ENCODE results near the gene ATP2A3.

DNA sequence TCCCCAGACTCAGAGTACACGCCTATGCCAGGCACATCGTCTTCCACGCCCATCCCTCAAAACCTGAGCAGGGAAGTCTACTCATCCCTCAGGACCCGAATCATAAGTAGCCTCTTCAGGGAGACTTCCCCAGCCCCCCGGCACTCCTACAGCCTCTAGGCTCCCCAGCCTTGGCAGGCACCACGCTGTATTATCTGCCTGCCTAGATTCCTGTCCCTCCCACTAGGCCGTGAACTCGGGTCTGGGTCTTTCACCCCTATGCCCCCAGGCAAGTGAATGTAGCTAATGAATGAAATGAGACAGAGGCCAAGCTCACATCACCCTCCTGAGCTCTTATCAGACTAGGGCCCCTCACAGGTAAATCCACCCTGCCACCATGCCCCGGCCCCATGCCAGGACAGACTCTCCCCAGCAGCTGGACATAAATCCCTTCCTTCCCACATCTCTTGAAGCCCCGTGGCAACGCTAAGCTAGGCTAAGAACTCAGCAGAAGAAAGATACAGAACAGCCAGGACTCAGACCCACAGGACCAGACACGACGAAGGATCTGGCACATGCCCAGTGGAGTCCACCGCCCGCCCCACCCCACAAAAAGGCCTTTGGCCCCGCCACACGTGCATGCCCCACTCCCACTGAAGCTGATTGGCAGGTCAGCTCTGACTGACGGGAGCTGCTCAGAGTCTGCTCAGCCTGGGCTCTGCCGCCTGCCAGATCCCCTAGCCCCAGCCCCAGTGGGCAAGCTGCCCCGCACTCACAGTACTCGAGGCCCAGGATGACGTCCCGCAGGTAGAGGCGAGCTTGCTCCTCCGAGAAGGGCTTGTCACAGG is 84.4 kb downstream of the ATP2A3 start:
- TF ChIP-seq, protein P1, sequence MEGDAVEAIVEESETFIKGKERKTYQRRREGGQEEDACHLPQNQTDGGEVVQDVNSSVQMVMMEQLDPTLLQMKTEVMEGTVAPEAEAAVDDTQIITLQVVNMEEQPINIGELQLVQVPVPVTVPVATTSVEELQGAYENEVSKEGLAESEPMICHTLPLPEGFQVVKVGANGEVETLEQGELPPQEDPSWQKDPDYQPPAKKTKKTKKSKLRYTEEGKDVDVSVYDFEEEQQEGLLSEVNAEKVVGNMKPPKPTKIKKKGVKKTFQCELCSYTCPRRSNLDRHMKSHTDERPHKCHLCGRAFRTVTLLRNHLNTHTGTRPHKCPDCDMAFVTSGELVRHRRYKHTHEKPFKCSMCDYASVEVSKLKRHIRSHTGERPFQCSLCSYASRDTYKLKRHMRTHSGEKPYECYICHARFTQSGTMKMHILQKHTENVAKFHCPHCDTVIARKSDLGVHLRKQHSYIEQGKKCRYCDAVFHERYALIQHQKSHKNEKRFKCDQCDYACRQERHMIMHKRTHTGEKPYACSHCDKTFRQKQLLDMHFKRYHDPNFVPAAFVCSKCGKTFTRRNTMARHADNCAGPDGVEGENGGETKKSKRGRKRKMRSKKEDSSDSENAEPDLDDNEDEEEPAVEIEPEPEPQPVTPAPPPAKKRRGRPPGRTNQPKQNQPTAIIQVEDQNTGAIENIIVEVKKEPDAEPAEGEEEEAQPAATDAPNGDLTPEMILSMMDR (IDR thresholded peaks at IDR 0.05 in 8 of 11, conservative IDR thresholded peaks at IDR 0.05 in 3 of 11) = no peak
- TF ChIP-seq POLR2AphosphoS5 (IDR thresholded peaks at IDR 0.05) = no peak
